ENCODE results near the gene ZNF804A.

DNA sequence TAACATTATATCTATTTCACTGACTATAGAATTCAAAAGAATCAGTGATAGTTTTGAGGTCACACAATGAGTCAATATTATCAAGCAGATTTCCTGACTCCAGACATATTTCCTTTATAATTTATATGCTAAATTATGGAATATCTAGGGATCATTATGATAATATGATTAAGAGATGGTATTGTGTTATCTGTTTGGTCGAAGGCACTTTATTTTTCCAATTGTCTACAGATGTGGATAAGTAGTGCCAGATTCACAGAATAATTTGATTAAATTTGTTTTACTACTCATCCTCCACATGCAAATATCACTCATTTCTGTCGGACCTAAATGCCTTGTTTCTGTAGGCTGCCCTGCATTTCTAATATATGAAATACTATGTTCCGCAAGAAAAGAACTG is 4.4 kb downstream of the ZNF804A start:
- TF ChIP-seq POLR2AphosphoS5 (IDR thresholded peaks at IDR 0.05) (no peak), EP300 (IDR thresholded peaks at IDR 0.05) (no peak)
